NK-92 (cell line): ENCODE measurements around the gene KIF7.
"Not testable (repeated sequence)": the region's sequence is repeated elsewhere in the genome, so short reads cannot be mapped to it uniquely, and the experiment has no call there.

ENCODE experiments used
- DNase-seq: peaks from one replicate; lab custom pipeline; 2025; ENCODE audit not compliant: unreplicated experiment; lab: John Stamatoyannopoulos, UW

The KIF7 gene, protein sequence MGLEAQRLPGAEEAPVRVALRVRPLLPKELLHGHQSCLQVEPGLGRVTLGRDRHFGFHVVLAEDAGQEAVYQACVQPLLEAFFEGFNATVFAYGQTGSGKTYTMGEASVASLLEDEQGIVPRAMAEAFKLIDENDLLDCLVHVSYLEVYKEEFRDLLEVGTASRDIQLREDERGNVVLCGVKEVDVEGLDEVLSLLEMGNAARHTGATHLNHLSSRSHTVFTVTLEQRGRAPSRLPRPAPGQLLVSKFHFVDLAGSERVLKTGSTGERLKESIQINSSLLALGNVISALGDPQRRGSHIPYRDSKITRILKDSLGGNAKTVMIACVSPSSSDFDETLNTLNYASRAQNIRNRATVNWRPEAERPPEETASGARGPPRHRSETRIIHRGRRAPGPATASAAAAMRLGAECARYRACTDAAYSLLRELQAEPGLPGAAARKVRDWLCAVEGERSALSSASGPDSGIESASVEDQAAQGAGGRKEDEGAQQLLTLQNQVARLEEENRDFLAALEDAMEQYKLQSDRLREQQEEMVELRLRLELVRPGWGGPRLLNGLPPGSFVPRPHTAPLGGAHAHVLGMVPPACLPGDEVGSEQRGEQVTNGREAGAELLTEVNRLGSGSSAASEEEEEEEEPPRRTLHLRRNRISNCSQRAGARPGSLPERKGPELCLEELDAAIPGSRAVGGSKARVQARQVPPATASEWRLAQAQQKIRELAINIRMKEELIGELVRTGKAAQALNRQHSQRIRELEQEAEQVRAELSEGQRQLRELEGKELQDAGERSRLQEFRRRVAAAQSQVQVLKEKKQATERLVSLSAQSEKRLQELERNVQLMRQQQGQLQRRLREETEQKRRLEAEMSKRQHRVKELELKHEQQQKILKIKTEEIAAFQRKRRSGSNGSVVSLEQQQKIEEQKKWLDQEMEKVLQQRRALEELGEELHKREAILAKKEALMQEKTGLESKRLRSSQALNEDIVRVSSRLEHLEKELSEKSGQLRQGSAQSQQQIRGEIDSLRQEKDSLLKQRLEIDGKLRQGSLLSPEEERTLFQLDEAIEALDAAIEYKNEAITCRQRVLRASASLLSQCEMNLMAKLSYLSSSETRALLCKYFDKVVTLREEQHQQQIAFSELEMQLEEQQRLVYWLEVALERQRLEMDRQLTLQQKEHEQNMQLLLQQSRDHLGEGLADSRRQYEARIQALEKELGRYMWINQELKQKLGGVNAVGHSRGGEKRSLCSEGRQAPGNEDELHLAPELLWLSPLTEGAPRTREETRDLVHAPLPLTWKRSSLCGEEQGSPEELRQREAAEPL (N-terminal part only)

DNA sequence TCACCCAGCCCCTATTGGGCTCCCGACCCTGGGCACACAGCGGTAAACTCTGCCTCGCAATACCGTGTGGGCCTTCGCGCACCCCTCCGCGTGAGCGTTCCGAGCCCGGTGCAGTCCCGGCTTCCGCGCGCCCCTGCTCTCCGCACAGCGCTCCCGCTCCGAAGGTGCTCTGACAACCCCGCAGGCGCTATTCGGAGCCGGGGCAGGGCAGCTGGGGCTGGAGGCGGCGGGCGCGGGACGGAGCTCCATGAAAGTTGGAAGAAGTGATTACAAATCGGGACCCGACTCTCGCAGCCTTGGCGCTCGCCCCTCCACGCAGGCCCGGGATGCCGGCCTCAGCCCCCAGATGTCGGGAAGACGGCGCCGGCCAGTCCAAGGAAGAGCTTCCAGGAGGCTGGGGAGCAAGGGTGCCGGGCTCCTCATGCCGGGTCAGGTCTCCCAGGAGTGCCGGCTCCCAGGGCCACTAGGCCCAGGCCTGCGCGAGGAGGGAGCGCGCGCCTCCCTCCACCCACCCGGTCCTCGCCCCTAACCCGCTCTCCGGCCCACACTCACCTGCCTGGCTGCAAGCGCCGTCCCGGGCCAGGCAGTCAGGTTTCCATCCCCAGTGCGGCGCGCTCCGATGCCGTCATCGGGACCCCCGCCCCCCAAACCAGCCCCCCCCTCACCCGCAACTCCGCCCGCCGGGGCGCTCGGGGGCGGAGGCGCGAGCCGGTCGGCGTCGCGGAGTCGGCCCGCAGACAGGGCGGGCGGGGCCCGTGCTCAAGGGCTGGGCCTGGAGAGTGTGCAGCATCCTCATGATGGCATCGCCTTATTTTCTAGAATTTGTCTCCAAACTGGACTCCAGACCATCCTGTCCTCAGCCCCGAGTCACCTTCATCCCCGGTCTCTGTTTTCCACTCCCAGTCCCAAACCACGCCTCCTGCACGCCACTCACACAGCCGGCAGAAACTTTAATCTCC is at the start of gene KIF7:
TSS of gene KIF7 (minus strand) at position 621 of the 959 bp plus-strand sequence. CDS start 2,537 bp downstream, outside the sequence.
- no peak for DNase-seq

- no peak for DNase-seq
Measured at GRCh38 chr15:89704411-89704810, 49.1 kb upstream of the KIF7 start.

- DNase-seq, result no peak
Measured at GRCh38 chr15:89695198-89695597, 39.9 kb upstream of the KIF7 start.

DNA sequence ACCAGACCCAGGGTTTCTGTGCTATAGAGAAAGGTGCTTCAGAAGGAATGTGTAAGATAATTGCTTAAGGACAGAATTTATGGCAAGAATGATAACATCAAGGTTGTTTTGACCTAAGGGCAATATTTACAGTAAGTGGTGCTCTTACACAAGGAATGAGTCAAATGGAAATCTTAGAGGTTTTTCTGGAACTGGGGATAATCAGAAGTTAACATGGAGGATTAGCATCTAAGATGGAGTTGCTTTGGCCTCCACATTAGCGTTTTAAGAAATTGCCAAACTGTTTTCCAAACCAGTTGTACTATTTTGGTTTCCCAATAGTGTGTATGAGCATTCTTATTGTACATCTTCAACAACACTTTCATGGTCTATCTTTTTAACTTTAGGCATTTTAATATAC is 38.4 kb upstream of the KIF7 start:
- DNase-seq, result no peak

- no peak for DNase-seq
Measured at GRCh38 chr15:89693091-89693490, 37.8 kb upstream of the KIF7 start.

GRCh38 chr15:89690276-89691218 is 35.3 kb upstream of the KIF7 start, which contains the start of the genes PEX11A and WDR93:
PEX11A (minus strand) TSS chr15:89690754; CDS start chr15:89690632, 122 bp downstream.
WDR93 (plus strand) TSS chr15:89690811; CDS start chr15:89701747, 10,936 bp downstream.
- no peak for DNase-seq

GRCh38 chr15:89689930-89690275 is 34.6 kb upstream of the KIF7 start:
- not testable (repeated sequence) for DNase-seq

GRCh38 chr15:89686522-89686921 is 31.3 kb upstream of the KIF7 start:
- no peak for DNase-seq

GRCh38 chr15:89685995-89686394 is 30.7 kb upstream of the KIF7 start:
- no peak for DNase-seq

- no peak for DNase-seq
Measured at GRCh38 chr15:89681146-89681545, 25.9 kb upstream of the KIF7 start.

DNA sequence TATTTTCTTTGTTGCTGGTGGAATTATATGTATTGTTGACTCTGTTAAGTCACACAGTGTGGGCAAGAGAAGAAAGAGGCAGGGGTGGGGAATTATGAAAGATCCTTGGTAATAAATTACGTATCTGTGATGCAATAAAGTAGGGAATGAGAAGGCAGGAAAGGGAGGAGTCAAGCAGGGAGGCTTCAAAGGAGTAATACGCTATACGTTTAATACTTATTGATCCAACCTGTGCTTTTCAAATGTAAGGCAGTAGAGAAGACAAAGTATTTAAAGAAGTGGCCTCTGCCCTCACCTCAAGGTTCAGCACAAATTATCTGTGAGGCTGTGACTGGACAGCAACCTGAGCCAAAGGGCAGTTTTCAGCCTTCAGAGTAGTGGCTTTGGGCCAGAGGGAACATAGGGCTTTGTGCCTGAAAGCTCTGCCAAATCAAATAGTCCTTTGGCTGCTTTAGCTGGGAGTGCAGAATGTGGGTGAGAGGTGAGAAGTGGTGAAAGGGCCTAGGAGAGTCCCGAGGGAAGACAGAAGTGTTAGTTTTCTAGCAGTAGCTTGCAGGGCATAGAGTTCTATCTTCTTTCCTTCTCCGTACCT is 25.1 kb upstream of the KIF7 start:
- no peak for DNase-seq

DNA sequence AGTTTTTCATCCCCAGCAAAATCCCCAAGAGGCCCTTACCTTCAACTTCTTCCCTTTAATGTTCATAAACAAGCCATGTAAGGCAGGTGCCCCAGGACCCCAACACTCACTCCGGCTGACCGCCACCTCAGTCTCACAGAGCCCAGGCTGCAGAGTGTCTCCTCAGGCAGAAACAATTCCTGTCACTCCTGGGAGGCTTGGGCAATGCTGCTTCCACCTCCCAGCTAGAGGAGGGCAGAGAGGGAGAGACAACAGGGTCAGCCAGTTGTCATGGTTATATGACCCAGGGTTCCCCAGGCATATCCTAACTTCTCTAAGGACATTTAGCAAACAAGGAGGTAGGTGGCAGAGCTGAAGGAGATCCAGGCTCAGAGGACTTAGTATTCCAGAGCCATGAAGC is 23.9 kb upstream of the KIF7 start, which contains the start of gene PLIN1:
TSS of gene PLIN1 (minus strand) at position 156 of the 400 bp plus-strand sequence. CDS start 1,878 bp downstream, outside the sequence.
- DNase-seq, result no peak

DNA sequence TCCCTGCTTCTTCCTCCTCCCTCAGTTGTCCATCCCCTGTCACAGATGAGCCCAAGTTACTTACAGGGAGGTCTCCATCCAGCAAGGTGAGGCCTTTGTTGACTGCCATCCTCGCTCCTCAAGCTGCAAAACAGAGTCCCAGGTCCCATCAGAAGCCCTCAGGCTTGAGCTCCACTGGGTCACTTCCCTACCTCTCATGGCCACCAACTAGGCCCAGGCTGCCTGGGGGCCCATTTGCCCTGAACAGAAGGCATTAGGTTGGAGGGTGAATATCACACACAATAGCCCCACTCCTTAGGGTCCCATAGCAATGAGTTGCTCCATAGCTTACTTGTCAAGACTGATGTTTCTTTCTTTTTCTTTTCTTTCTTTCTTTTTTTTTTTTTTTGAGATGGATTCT is 22.1 kb upstream of the KIF7 start:
- no peak for DNase-seq

GRCh38 chr15:89675606-89676005 is 20.3 kb upstream of the KIF7 start:
- no peak for DNase-seq

GRCh38 chr15:89674526-89674925 is 19.3 kb upstream of the KIF7 start:
- DNase-seq, result no peak

- DNase-seq, result no peak
Measured at GRCh38 chr15:89673165-89673512, 17.9 kb upstream of the KIF7 start.

DNA sequence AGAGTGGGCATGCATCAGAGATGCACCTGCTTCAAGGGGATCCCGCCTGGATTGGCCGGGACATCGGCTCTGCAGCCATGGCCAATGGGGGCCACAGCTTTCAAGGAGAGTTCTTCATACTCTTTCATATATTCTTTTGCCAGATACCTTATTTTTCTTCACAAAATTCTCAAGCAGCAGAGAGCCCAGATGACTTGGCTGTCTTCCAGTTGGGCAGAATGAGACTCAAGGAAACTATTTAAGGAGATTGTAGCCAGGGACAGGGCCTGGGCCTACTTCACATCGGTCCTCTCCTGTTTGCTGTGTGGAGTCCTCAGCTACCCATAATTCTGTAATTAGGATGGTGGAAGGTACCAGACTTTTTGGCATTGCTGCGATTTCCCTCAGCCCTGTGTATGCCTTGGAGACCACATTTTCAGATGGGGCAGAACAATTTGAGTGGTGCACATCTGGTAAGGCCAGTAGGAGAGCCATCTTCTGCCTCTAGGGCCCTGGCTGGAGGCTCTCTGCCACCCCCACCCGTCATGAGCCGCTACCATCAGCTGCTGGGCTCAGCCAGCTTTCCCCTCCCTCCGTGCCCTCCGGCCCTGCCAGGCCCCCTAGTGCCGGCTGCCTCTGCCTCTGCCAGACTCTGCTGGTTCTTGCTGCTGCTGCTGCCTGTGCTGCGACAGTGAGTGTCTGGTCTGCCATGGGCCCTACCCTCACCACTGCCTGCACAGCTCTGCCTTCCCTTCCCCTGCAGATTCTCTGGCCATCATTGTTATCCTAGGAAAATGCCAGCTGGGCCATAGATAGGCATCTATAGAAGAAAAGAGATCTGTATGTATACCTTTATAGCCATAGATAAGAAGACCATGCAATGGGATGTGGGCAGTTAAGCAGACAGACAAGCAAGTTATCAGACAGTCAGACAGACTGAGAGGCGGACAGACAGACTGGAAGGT is 17.2 kb upstream of the KIF7 start:
- DNase-seq, result no peak
